T-helper 1 cell treated with Interleukin-12 subunit alpha and Interleukin-12 subunit beta and Interleukin-4 antibody, amounts not matched to agents 30 μg/mL and 1 μg/mL, for 36 hours (primary cell): Measurements from ENCODE around the gene RFX7.
"Not testable (repeated sequence)": the region's sequence is repeated elsewhere in the genome, so short reads cannot be mapped to it uniquely, and the experiment has no call there.

Experiments
- H3K27ac Mint-ChIP-seq: one replicate; pipeline ENCODE4 v1.8.0; 2021; ENCODE audit warnings: mild to moderate bottlenecking, mixed read lengths
- H3K27me3 Mint-ChIP-seq: one replicate; pipeline ENCODE4 v1.8.0; 2021; ENCODE audit warnings: low read depth, mixed read lengths
- H3K36me3 Mint-ChIP-seq: one replicate; pipeline ENCODE4 v1.8.0; 2021; ENCODE audit warnings: low read depth, mixed read lengths
- H3K4me1 Mint-ChIP-seq: one replicate; pipeline ENCODE4 v1.8.0; 2021; ENCODE audit warnings: low read depth, mixed read lengths
- H3K4me3 Mint-ChIP-seq: one replicate; pipeline ENCODE4 v1.8.0; 2021; ENCODE audit warnings: mild to moderate bottlenecking, moderate library complexity, mixed read lengths
- H3K9me3 Mint-ChIP-seq: one replicate; pipeline ENCODE4 v1.8.0; 2021; ENCODE audit warnings: mixed read lengths

RFX7 gene

DNA sequence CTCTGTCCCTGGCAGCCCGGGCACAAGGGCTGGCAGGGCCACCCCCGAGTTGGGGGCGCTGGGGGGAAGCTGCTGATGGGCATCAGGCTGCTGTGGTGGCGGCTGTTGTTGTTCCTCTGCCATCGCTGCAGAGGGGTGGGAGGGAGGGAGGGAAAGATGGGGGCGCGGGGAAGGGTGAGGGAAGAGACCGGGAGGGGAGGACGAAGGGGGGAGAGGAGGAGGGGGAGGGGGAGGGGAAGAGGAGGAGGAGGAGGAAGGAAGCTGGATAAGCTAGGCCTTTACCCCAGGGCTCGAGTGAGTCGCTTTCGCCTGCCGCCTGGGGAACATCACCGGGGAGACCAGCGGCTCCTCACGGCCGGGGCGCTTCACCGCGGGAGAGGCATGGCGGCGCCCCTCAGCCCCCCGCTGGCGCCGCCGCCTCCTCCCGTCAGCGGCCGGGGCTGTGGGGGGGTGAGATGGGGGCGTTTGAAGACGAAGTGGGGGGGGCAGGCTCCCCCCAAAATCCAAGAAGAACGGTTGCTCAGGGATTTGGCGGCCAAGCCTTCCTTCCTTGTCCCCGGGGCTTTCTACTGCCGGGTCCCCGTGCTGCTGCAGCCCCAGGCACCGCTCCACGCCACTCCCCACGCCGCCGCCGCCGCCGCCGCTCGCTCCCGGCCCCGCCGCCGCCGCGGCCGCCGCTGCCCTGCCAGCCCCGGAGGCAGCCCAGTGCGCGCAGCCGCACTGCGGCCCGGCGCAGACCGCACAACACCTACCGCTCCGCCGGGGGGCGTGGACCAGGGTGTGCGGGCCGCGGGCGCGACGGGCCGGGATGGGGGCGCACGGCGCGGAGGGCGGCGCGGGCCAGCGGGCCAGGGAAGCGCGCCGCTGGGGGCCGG is at the start of gene RFX7:
RFX7 (minus strand) TSS at position 717 of the 875 bp plus-strand sequence; CDS start at position 123, 594 bp downstream.
- H3K4me3 Mint-ChIP-seq: peak within 1 kb of the TSS; percentile 90
- no peaks in the 10 kb centered on the region for H3K9me3 Mint-ChIP-seq
- peaks cover 39% of the 10 kb centered on the region for H3K4me1 Mint-ChIP-seq
- peak within 1 kb of the TSS; percentile 90 for H3K27ac Mint-ChIP-seq
- no peaks in the 10 kb centered on the region for H3K27me3 Mint-ChIP-seq
- peaks cover 8% of the 10 kb centered on the region for H3K36me3 Mint-ChIP-seq

DNA sequence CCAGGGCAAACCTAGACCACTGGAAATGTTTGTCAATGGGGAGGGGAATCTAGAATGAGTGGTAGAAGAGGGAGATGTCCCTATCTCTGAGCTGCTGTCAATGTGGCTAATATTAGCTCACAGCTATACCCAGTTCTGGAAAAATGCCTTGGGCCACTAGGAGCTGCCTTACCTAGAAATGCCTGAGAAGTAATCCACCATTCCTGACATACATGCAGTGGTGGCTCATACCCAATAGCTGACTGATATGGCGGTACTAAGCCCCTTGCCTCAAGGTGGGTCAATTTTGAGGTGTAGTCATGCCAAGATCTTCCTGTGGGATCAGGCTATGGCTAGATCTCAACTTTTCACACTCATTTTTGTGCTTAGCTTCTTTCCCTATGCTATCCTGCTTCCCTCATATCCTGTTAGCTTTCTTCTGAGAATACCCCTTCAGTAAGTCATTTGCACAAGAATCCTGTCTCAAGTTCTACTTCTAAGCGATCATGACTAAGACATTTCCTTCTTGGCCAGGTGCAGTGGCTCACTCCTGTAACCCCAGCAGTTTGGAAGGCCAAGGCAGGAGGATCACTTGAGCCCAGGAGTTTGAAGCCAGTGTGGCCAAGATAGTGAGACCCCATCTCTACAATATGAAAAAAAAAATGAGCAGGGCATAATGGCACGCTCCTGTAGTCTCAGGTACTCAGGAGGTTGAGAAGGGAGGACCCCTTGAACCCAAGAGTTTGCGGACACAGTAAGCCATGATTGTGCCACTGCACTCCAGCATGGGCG is 49.1 kb upstream of the RFX7 start:
- Mint-ChIP-seq H3K36me3 (no peaks in the 10 kb centered on the region), H3K9me3 (peaks cover 10% of the 10 kb centered on the region), H3K27me3 (no peaks in the 10 kb centered on the region), H3K4me1 (no peaks in the 10 kb centered on the region), H3K27ac (no peak overlapping the region), H3K4me3 (no peak overlapping the region)

DNA sequence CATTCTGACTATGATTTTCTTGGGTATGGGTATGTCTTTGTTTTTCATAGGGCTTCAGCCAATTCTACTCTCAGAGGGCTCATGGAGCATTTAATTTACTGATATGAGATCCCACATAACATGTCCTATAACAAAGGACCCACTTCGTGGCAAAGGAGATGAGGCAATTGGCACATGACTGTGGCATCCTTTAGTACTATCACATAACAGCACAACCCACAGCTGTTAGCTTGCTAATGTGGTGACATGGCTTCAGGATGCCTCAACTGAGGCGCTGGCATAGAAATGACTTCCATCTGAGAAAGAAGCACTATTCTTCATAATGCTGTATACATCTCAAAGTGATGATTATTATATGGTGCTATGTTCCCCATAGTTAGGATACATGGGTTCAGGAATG is 48.1 kb upstream of the RFX7 start:
- Mint-ChIP-seq H3K4me3 (no peak overlapping the region), H3K4me1 (no peaks in the 10 kb centered on the region), H3K27me3 (no peaks in the 10 kb centered on the region), H3K9me3 (peaks cover 10% of the 10 kb centered on the region), H3K36me3 (no peaks in the 10 kb centered on the region), H3K27ac (no peak overlapping the region)

- H3K4me1 Mint-ChIP-seq: no peaks in the 10 kb centered on the region
- H3K27ac Mint-ChIP-seq: no peak overlapping the region
- no peak overlapping the region for H3K4me3 Mint-ChIP-seq
- H3K36me3 Mint-ChIP-seq: no peaks in the 10 kb centered on the region
- H3K9me3 Mint-ChIP-seq: peaks cover 10% of the 10 kb centered on the region
- no peaks in the 10 kb centered on the region for H3K27me3 Mint-ChIP-seq
Measured at GRCh38 chr15:56286213-56286612, 42.5 kb upstream of the RFX7 start.

- peaks cover 4% of the 10 kb centered on the region for H3K27me3 Mint-ChIP-seq
- H3K4me1 Mint-ChIP-seq: no peaks in the 10 kb centered on the region
- H3K27ac Mint-ChIP-seq: no peak overlapping the region
- peaks cover 5% of the 10 kb centered on the region for H3K9me3 Mint-ChIP-seq
- no peaks in the 10 kb centered on the region for H3K36me3 Mint-ChIP-seq
- no peak overlapping the region for H3K4me3 Mint-ChIP-seq
Measured at GRCh38 chr15:56281145-56281544, 37.5 kb upstream of the RFX7 start.

DNA sequence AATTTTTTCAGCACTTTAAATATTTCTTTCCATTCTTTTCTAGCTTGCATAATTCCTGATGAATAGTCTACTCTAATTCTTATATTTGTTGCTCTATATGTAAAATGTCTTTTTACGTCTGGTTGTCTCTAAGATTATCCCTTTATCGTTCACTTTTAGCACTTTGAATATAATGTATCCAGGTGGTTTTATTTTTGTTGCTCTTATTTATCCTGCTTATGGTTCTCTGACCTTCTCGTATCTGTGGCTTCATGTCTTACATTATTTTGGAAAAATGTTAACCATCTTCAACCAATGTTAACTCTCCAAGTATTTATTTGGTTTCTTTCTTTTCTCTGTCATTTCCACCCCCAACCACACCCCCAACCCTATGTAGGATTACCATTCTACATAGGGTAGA is 30.0 kb upstream of the RFX7 start:
- no peak overlapping the region for H3K27ac Mint-ChIP-seq
- H3K4me1 Mint-ChIP-seq: no peaks in the 10 kb centered on the region
- no peaks in the 10 kb centered on the region for H3K27me3 Mint-ChIP-seq
- no peak overlapping the region for H3K4me3 Mint-ChIP-seq
- H3K36me3 Mint-ChIP-seq: no peaks in the 10 kb centered on the region
- peaks cover 15% of the 10 kb centered on the region for H3K9me3 Mint-ChIP-seq

GRCh38 chr15:56272454-56272853 is 28.8 kb upstream of the RFX7 start:
- H3K9me3 Mint-ChIP-seq: peaks cover 19% of the 10 kb centered on the region
- H3K4me3 Mint-ChIP-seq: no peak overlapping the region
- H3K4me1 Mint-ChIP-seq: no peaks in the 10 kb centered on the region
- H3K36me3 Mint-ChIP-seq: no peaks in the 10 kb centered on the region
- H3K27me3 Mint-ChIP-seq: no peaks in the 10 kb centered on the region
- no peak overlapping the region for H3K27ac Mint-ChIP-seq

GRCh38 chr15:56266465-56266864 is 22.8 kb upstream of the RFX7 start:
- not testable (repeated sequence) for H3K27me3 Mint-ChIP-seq, H3K36me3 Mint-ChIP-seq, H3K4me3 Mint-ChIP-seq, H3K4me1 Mint-ChIP-seq, H3K27ac Mint-ChIP-seq
- peaks cover 15% of the 10 kb centered on the region for H3K9me3 Mint-ChIP-seq

GRCh38 chr15:56261854-56262509 is 18.3 kb upstream of the RFX7 start:
- no peak overlapping the region for H3K27ac Mint-ChIP-seq

GRCh38 chr15:56257306-56257705 is 13.6 kb upstream of the RFX7 start:
- H3K36me3 Mint-ChIP-seq, H3K4me3 Mint-ChIP-seq, H3K9me3 Mint-ChIP-seq, H3K4me1 Mint-ChIP-seq, H3K27ac Mint-ChIP-seq: not testable (repeated sequence)
- H3K27me3 Mint-ChIP-seq: peaks cover 44% of the 10 kb centered on the region

More at GRCh38 chr15:56261854-56262509, 18.3 kb upstream of the RFX7 start:
- Mint-ChIP-seq H3K9me3 (no peaks in the 10 kb centered on the region), H3K4me3 (no peak overlapping the region), H3K27me3 (peaks cover 8% of the 10 kb centered on the region), H3K4me1 (peaks cover 4% of the 10 kb centered on the region), H3K36me3 (no peaks in the 10 kb centered on the region)

GRCh38 chr15:56254265-56254664 is 10.6 kb upstream of the RFX7 start:
- no peak overlapping the region for H3K4me3 Mint-ChIP-seq
- no peak overlapping the region for H3K27ac Mint-ChIP-seq
- no peaks in the 10 kb centered on the region for H3K4me1 Mint-ChIP-seq
- H3K27me3 Mint-ChIP-seq: peaks cover 47% of the 10 kb centered on the region
- no peaks in the 10 kb centered on the region for H3K36me3 Mint-ChIP-seq
- H3K9me3 Mint-ChIP-seq: no peaks in the 10 kb centered on the region

- Mint-ChIP-seq H3K27me3 (peaks cover 43% of the 10 kb centered on the region), H3K4me1 (peaks cover under 1% of the 10 kb centered on the region), H3K4me3 (no peak overlapping the region), H3K27ac (no peak overlapping the region), H3K36me3 (no peaks in the 10 kb centered on the region), H3K9me3 (no peaks in the 10 kb centered on the region)
Measured at GRCh38 chr15:56252386-56252785, 8.7 kb upstream of the RFX7 start.

- Mint-ChIP-seq H3K4me3 (no peak overlapping the region), H3K27me3 (peaks cover 36% of the 10 kb centered on the region), H3K9me3 (no peaks in the 10 kb centered on the region), H3K4me1 (peaks cover 3% of the 10 kb centered on the region), H3K27ac (no peak overlapping the region), H3K36me3 (no peaks in the 10 kb centered on the region)
Measured at GRCh38 chr15:56251315-56252095, 7.8 kb upstream of the RFX7 start.

DNA sequence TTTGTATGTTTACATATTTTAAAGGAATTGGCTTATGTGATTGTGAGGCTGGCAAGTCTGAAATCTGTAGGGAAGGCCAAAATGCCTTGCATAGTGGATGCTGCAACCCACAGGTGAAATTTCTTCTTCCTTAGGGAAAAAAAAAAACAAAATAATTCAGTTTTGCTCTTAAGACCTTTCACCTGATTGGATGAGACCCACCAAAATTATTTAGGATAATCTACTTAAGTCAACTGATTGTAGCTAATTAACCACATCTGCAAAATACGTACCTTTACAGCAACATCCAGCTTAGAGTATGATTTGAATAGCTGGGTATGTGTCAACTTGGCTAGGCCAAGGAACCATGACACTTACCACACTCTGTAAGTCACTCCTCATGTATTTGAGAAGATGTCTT is 6.9 kb upstream of the RFX7 start:
- Mint-ChIP-seq H3K4me1 (peaks cover 9% of the 10 kb centered on the region), H3K9me3 (no peaks in the 10 kb centered on the region), H3K27ac (no peak overlapping the region), H3K36me3 (no peaks in the 10 kb centered on the region), H3K4me3 (no peak overlapping the region), H3K27me3 (peaks cover 31% of the 10 kb centered on the region)
